ENCODE results near the gene SLC4A2.

The SLC4A2 gene

GRCh38 chr7:151095828-151096475, 36.6 kb downstream of the SLC4A2 start:
- DNase-seq, result no peak

- no peak for DNase-seq
Measured at GRCh38 chr7:151099486-151100211, 40.3 kb downstream of the SLC4A2 start.

- DNase-seq, result no peak
Measured at GRCh38 chr7:151100921-151101320, 41.5 kb downstream of the SLC4A2 start.

GRCh38 chr7:151101621-151102396, 42.4 kb downstream of the SLC4A2 start:
- no peak for DNase-seq

GRCh38 chr7:151102991-151103390, 43.6 kb downstream of the SLC4A2 start:
- DNase-seq, result no peak

GRCh38 chr7:151103973-151104372, 44.6 kb downstream of the SLC4A2 start:
- no peak for DNase-seq

- no peak for DNase-seq
Measured at GRCh38 chr7:151104411-151105235, 45.2 kb downstream of the SLC4A2 start.

- DNase-seq, result no peak
Measured at GRCh38 chr7:151107882-151108281, 48.5 kb downstream of the SLC4A2 start.

- no peak for DNase-seq
Measured at GRCh38 chr7:151109094-151110048, 50.0 kb downstream of the SLC4A2 start.

GRCh38 chr7:151110236-151110940, 51.0 kb downstream of the SLC4A2 start:
- no peak for DNase-seq

GRCh38 chr7:151110941-151111645, 51.7 kb downstream of the SLC4A2 start:
- DNase-seq, result peak; percentile 10

GRCh38 chr7:151113344-151114150, 54.2 kb downstream of the SLC4A2 start:
- no peak for DNase-seq

- DNase-seq, result no peak
Measured at GRCh38 chr7:151114151-151115090, 55.0 kb downstream of the SLC4A2 start.

GRCh38 chr7:151115121-151115835, 55.9 kb downstream of the SLC4A2 start:
- no peak for DNase-seq

- no peak for DNase-seq
Measured at GRCh38 chr7:151115836-151116418, 56.5 kb downstream of the SLC4A2 start.

GRCh38 chr7:151116603-151117440, 57.4 kb downstream of the SLC4A2 start:
- DNase-seq, result no peak

Data from SHP77 treated with DMSO at 0.1 percent for 48 hours (cell line).